GM23248 (cell line): Measurements from ENCODE around the gene BAIAP2L2. TPM values are rescaled to one million over a fixed set of nuclear protein-coding genes. Genes with fewer than 3 reads are reported as not detected.

Experiments
- DNase-seq: peaks from one replicate; pipeline ENCODE4 v3.0.0-alpha.2; 2015
- H2AFZ ChIP-seq: fragments of 200-600 bp; sonication (generic); 2 replicates; pipeline ENCODE4 v1.6.1; 2016; ENCODE audit warnings: antibody characterized with exemption
- H3F3A ChIP-seq: fragments of 200-600 bp; sonication (generic); 2 replicates; pipeline ENCODE4 v1.6.1; 2016; ENCODE audit warnings: mild to moderate bottlenecking, antibody characterized with exemption, mixed run types; ENCODE audit not compliant: insufficient read depth
- H3K27ac ChIP-seq: fragments of 200-600 bp; sonication (generic); 2 replicates; pipeline ENCODE4 v1.5.1; 2016; ENCODE audit warnings: mild to moderate bottlenecking
- H3K27me3 ChIP-seq: fragments of 200-600 bp; sonication (generic); replicated peaks from 2 replicates; pipeline ENCODE4 v1.6.1; 2016; ENCODE audit warnings: mild to moderate bottlenecking; ENCODE audit not compliant: insufficient read depth
- H3K36me3 ChIP-seq: fragments of 200-600 bp; sonication (generic); 2 replicates; pipeline ENCODE4 v1.6.1; 2016; ENCODE audit warnings: low read depth, mild to moderate bottlenecking
- H3K4me1 ChIP-seq: fragments of 200-600 bp; sonication (generic); 2 replicates; pipeline ENCODE4 v1.6.1; 2016; ENCODE audit warnings: mild to moderate bottlenecking; ENCODE audit not compliant: insufficient read depth
- H3K4me2 ChIP-seq: fragments of 200-600 bp; sonication (generic); one replicate; pipeline ENCODE4 v1.6.1; 2016; ENCODE audit warnings: mild to moderate bottlenecking; ENCODE audit not compliant: unreplicated experiment
- H3K4me3 ChIP-seq: fragments of 200-600 bp; sonication (generic); 2 replicates; pipeline ENCODE4 v1.5.1; 2016; ENCODE audit warnings: mild to moderate bottlenecking
- H3K79me2 ChIP-seq: fragments of 200-600 bp; sonication (generic); 2 replicates; pipeline ENCODE4 v1.6.1; 2016; ENCODE audit warnings: mild to moderate bottlenecking; ENCODE audit not compliant: insufficient read depth
- H3K9ac ChIP-seq: fragments of 200-600 bp; sonication (generic); 2 replicates; pipeline ENCODE4 v1.6.1; 2016; ENCODE audit warnings: mild to moderate bottlenecking
- H3K9me2 ChIP-seq: fragments of 200-600 bp; sonication (generic); 2 replicates; pipeline ENCODE4 v1.6.1; 2016; ENCODE audit warnings: mixed run types, mild to moderate bottlenecking, moderate library complexity; ENCODE audit not compliant: insufficient read depth
- H3K9me3 ChIP-seq: fragments of 200-600 bp; sonication (generic); one replicate; pipeline ENCODE4 v1.6.1; 2017; ENCODE audit warnings: low read depth
- H4K20me1 ChIP-seq: fragments of 200-600 bp; sonication (generic); 2 replicates; pipeline ENCODE4 v1.6.0; 2016; ENCODE audit not compliant: insufficient read depth
- EZH2 ChIP-seq: fragments of 200-600 bp; sonication (generic); IDR thresholded peaks from 2 replicates; pipeline ENCODE4 v1.6.1; 2018; ENCODE audit warnings: antibody characterized with exemption, mild to moderate bottlenecking; ENCODE audit not compliant: insufficient read depth, poor library complexity, severe bottlenecking
- EZH2phosphoT487 ChIP-seq: fragments of 200-600 bp; sonication (generic); IDR thresholded peaks from 2 replicates; pipeline ENCODE4 v1.6.1; 2018; ENCODE audit warnings: antibody characterized with exemption, moderate library complexity, mild to moderate bottlenecking, low read depth; ENCODE audit not compliant: insufficient read depth
- WGBS, 2 experiments: methylation state at CpG; one replicate each; pipeline ENCODE4 v1.1.6; 2015 to 2017; ENCODE audit warnings: low lambda C conversion rate in 2 of 2, low coverage in 1 of 2; ENCODE audit errors: missing lambda C conversion rate in 2 of 2; 5-methylcytosine and 5-hydroxymethylcytosine counted together
- in situ Hi-C: fragments of 300-500 bp; cut with MboI; formaldehyde crosslinking; loops from 2 replicates; pipeline ENCODE4 v1.15.0; 2020
- polyA plus RNA-seq: library from polyadenylated mRNA; unstranded; fragments of >200 nt; fragmentation: Nextera tagmentation; extraction: Ambion mirVana; gene quantifications from 2 replicates; pipeline ENCODE4 v1.2.1, GENCODE V29; 2016
- total RNA-seq: library from RNA; depleted of rRNA; stranded (reverse); fragments of >200 nt; shearing (Covaris generic); gene quantifications from 2 replicates; pipeline ENCODE4 v1.2.3, GENCODE V29; 2014

The BAIAP2L2 gene
- total and polyA plus RNA-seq, 2 experiments from 2014 or later = 12.6 to 13.4 TPM

GRCh38 chr22:38081941-38082828 is 28.3 kb downstream of the BAIAP2L2 start:
- H4K20me1 ChIP-seq = no peaks in the 10 kb centered on the region
- H3K4me2 ChIP-seq = peak overlapping the region; percentile 32
- H3K9me3 ChIP-seq = no peaks in the 10 kb centered on the region
- peak overlapping the region; percentile 45; the same call in 1 of the 2 replicates for H3K4me3 ChIP-seq
- no peaks in the 10 kb centered on the region for H3K9me2 ChIP-seq
- in situ Hi-C loops = no loop called here
- TF ChIP-seq EZH2phosphoT487 (no peak), EZH2 (no peak)
- H3K9ac ChIP-seq = no peak overlapping the region
- H3K27ac ChIP-seq = no peak overlapping the region
- DNase-seq = no peak
- H3K79me2 ChIP-seq = no peaks in the 10 kb centered on the region
- WGBS, 2 experiments = 62 to 72% methylated on average over 37 to 52 of the region's 52 CpGs
- H2AFZ ChIP-seq = no peak overlapping the region
- H3F3A ChIP-seq = no peaks in the 10 kb centered on the region
- no peaks in the 10 kb centered on the region for H3K36me3 ChIP-seq
- H3K27me3 ChIP-seq = no peaks in the 10 kb centered on the region
- no peaks in the 10 kb centered on the region for H3K4me1 ChIP-seq

- H3K4me3 ChIP-seq = peak overlapping the region; percentile 45
- in situ Hi-C loops = no loop called here
Measured at GRCh38 chr22:38081636-38081940, 28.9 kb downstream of the BAIAP2L2 start.

GRCh38 chr22:38080850-38081635 is 29.4 kb downstream of the BAIAP2L2 start:
- no peaks in the 10 kb centered on the region for H3K4me1 ChIP-seq
- no peaks in the 10 kb centered on the region for H3F3A ChIP-seq
- peak overlapping the region; percentile 71 for H2AFZ ChIP-seq
- peak; percentile 67 for DNase-seq
- H3K4me3 ChIP-seq = peak overlapping the region; percentile 45
- peak overlapping the region; percentile 32 for H3K4me2 ChIP-seq
- no peaks in the 10 kb centered on the region for H3K9me3 ChIP-seq
- H4K20me1 ChIP-seq = no peaks in the 10 kb centered on the region
- no peaks in the 10 kb centered on the region for H3K36me3 ChIP-seq
- no peaks in the 10 kb centered on the region for H3K27me3 ChIP-seq
- no peaks in the 10 kb centered on the region for H3K79me2 ChIP-seq
- no peaks in the 10 kb centered on the region for H3K9me2 ChIP-seq
- H3K9ac ChIP-seq = no peak overlapping the region
- in situ Hi-C loops = no loop called here
- H3K27ac ChIP-seq = no peak overlapping the region
- TF ChIP-seq EZH2phosphoT487 = no peak
- no peak for TF ChIP-seq EZH2
- WGBS, 2 experiments = 5 to 10% methylated on average over 72 to 75 of the region's 110 CpGs

More at GRCh38 chr22:38081636-38081940, 28.9 kb downstream of the BAIAP2L2 start:
- H2AFZ ChIP-seq = peak overlapping the region; percentile 71; the same call in 1 of the 2 replicates
- no peaks in the 10 kb centered on the region for H3K4me1 ChIP-seq
- H3K9me3 ChIP-seq = no peaks in the 10 kb centered on the region
- H3K27me3 ChIP-seq = no peaks in the 10 kb centered on the region
- no peaks in the 10 kb centered on the region for H3K9me2 ChIP-seq
- TF ChIP-seq EZH2 (no peak), EZH2phosphoT487 (no peak)
- no peaks in the 10 kb centered on the region for H3K79me2 ChIP-seq
- DNase-seq = no peak
- H4K20me1 ChIP-seq = no peaks in the 10 kb centered on the region
- no peaks in the 10 kb centered on the region for H3F3A ChIP-seq
- WGBS, 2 experiments = 8 to 18% methylated on average over 11 to 13 of the region's 17 CpGs
- no peaks in the 10 kb centered on the region for H3K36me3 ChIP-seq
- peak overlapping the region; percentile 32 for H3K4me2 ChIP-seq
- H3K27ac ChIP-seq = no peak overlapping the region
- H3K9ac ChIP-seq = no peak overlapping the region

GRCh38 chr22:38080474-38080849 is 30.0 kb downstream of the BAIAP2L2 start:
- Histone ChIP-seq H3K9ac (no peak overlapping the region), H3F3A (no peaks in the 10 kb centered on the region), H4K20me1 (no peaks in the 10 kb centered on the region), H3K79me2 (no peaks in the 10 kb centered on the region), H3K36me3 (no peaks in the 10 kb centered on the region), H3K4me2 (no peak overlapping the region), H3K9me2 (no peaks in the 10 kb centered on the region), H2AFZ (peak overlapping the region; percentile 71), H3K4me1 (no peaks in the 10 kb centered on the region), H3K27me3 (no peaks in the 10 kb centered on the region), H3K4me3 (peak overlapping the region; percentile 45), H3K27ac (no peak overlapping the region), H3K9me3 (no peaks in the 10 kb centered on the region)
- in situ Hi-C loops = no loop called here
- 54 to 59% methylated on average over 11 of the region's 11 CpGs for WGBS, 2 experiments
- TF ChIP-seq EZH2phosphoT487 (no peak), EZH2 (no peak)
- no peak for DNase-seq
